ENCODE results near the gene ULK1. TPM values are rescaled to one million over a fixed set of nuclear protein-coding genes. Genes with fewer than 3 reads are reported as not detected.

The ULK1 gene
- total RNA-seq, 2 experiments from 2014 or later, result 13.3 to 15.5 TPM

- no peak for ATAC-seq
- peaks cover 53% of the 10 kb centered on the region for H3K36me3 Mint-ChIP-seq (ENCODE audit: low read depth)
- no peak overlapping the region for H3K27ac Mint-ChIP-seq
- ChIA-PET CTCF (no interaction called here), POLR2A (interaction anchor here (0.7 to 1.4 kb wide), 3 partner anchors 9 to 15 kb away, joined by 5 to 7 read pairs (median 6); partner anchors contain the start of gene EP400)
- no peak overlapping the region for H3K4me3 Mint-ChIP-seq
- no peak for TF ChIP-seq CTCF (IDR thresholded peaks at IDR 0.05)
- intact Hi-C loops (cut with micrococcal nuclease), result no loop called here
- no peaks in the 10 kb centered on the region for H3K27me3 Mint-ChIP-seq
- H3K4me1 Mint-ChIP-seq (ENCODE audit: low read depth), result peaks cover 15% of the 10 kb centered on the region
- H3K9me3 Mint-ChIP-seq, result no peaks in the 10 kb centered on the region
- DNase-seq, result no peak
These were observed 40.1 kb downstream of the ULK1 start for GRCh38 chr12:131934535-131934934.

GRCh38 chr12:131938082-131938481 is 43.7 kb downstream of the ULK1 start:
- H3K4me3 Mint-ChIP-seq, result no peak overlapping the region
- no peaks in the 10 kb centered on the region for H3K27me3 Mint-ChIP-seq
- intact Hi-C loops (cut with micrococcal nuclease), result no loop called here
- ChIA-PET CTCF (no interaction called here), POLR2A (interaction anchor here (1.9 kb wide), 1 partner anchor 8 kb away, joined by 11 read pairs; the partner anchor contains the start of gene PUS1)
- no peak for TF ChIP-seq CTCF (IDR thresholded peaks at IDR 0.05)
- H3K4me1 Mint-ChIP-seq (ENCODE audit: low read depth), result no peaks in the 10 kb centered on the region
- no peaks in the 10 kb centered on the region for H3K9me3 Mint-ChIP-seq
- ATAC-seq (no peak), DNase-seq (no peak)
- no peak overlapping the region for H3K27ac Mint-ChIP-seq
- peaks cover 46% of the 10 kb centered on the region for H3K36me3 Mint-ChIP-seq (ENCODE audit: low read depth)

GRCh38 chr12:131939007-131939406 is 44.6 kb downstream of the ULK1 start:
- no peak overlapping the region for H3K4me3 Mint-ChIP-seq
- POLR2A ChIA-PET, result interaction anchor here (0.6 to 1.9 kb wide), 2 partner anchors 9 to 10 kb away, joined by 3 to 11 read pairs; partner anchors contain the start of gene PUS1
- H3K27ac Mint-ChIP-seq, result no peak overlapping the region
- ATAC-seq (no peak), DNase-seq (no peak)
- no peaks in the 10 kb centered on the region for H3K27me3 Mint-ChIP-seq
- no peaks in the 10 kb centered on the region for H3K9me3 Mint-ChIP-seq
- H3K4me1 Mint-ChIP-seq (ENCODE audit: low read depth), result no peaks in the 10 kb centered on the region
- TF ChIP-seq CTCF (IDR thresholded peaks at IDR 0.05), result no peak
- H3K36me3 Mint-ChIP-seq (ENCODE audit: low read depth), result peaks cover 46% of the 10 kb centered on the region
- intact Hi-C loops (cut with micrococcal nuclease), result no loop called here
- CTCF ChIA-PET, result no interaction called here

GRCh38 chr12:131940141-131940547 is 45.7 kb downstream of the ULK1 start:
- CTCF ChIA-PET, result no interaction called here
- Mint-ChIP-seq H3K4me3 (no peak overlapping the region), H3K9me3 (no peaks in the 10 kb centered on the region), H3K36me3 (ENCODE audit: low read depth) (peaks cover 53% of the 10 kb centered on the region), H3K4me1 (ENCODE audit: low read depth) (no peaks in the 10 kb centered on the region), H3K27ac (no peak overlapping the region), H3K27me3 (no peaks in the 10 kb centered on the region)
- intact Hi-C loops (cut with micrococcal nuclease), result no loop called here
- POLR2A ChIA-PET, result no interaction called here
- ATAC-seq (no peak), DNase-seq (no peak)
- TF ChIP-seq CTCF (IDR thresholded peaks at IDR 0.05), result no peak

- no peaks in the 10 kb centered on the region for H3K4me1 Mint-ChIP-seq (ENCODE audit: low read depth)
- intact Hi-C loops (cut with micrococcal nuclease), result no loop called here
- no peak overlapping the region for H3K4me3 Mint-ChIP-seq
- H3K27ac Mint-ChIP-seq, result no peak overlapping the region
- ATAC-seq (no peak), DNase-seq (no peak)
- H3K27me3 Mint-ChIP-seq, result no peaks in the 10 kb centered on the region
- CTCF ChIA-PET, result no interaction called here
- peaks cover 54% of the 10 kb centered on the region for H3K36me3 Mint-ChIP-seq (ENCODE audit: low read depth)
- POLR2A ChIA-PET, result no interaction called here
- H3K9me3 Mint-ChIP-seq, result no peaks in the 10 kb centered on the region
- no peak for TF ChIP-seq CTCF (IDR thresholded peaks at IDR 0.05)
These were observed 46.9 kb downstream of the ULK1 start for GRCh38 chr12:131941116-131941986.

All from activated CD8-positive, alpha-beta T cell treated with anti-CD3 and anti-CD28 coated beads for 36 hours (primary cell).